HG03439 (cell line): ENCODE measurements around the gene TBCE.
"Not testable (repeated sequence)": the region's sequence is repeated elsewhere in the genome, so short reads cannot be mapped to it uniquely, and the experiment has no call there.

ENCODE experiments used
- ATAC-seq: cut with Tn5 transposase; IDR thresholded peaks from one replicate; pipeline ENCODE4 v1.9.1; 2021; ENCODE audit warnings: mild to moderate bottlenecking, moderate library complexity; ENCODE audit not compliant: unreplicated experiment

The TBCE gene

DNA sequence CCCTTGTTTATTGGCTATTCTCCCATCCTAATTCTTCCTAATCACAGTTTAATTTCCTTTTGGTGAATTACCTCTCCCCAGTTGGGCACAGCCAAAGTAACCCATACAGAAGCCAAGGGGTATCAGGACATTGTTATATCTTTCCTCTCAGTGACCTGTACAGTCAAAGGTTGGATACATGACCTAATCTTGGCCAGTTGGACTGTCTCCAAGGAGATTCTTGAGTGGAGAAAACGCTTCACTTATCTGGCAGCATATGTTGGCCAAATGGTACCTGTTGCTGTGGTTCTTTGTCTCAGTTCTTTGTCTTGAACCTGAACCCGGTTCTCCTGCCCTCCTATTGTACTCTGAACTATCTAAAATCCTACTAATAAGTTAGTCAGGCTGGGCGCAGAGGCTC lies 15.3 kb upstream of the TBCE start:
- no peak for ATAC-seq

DNA sequence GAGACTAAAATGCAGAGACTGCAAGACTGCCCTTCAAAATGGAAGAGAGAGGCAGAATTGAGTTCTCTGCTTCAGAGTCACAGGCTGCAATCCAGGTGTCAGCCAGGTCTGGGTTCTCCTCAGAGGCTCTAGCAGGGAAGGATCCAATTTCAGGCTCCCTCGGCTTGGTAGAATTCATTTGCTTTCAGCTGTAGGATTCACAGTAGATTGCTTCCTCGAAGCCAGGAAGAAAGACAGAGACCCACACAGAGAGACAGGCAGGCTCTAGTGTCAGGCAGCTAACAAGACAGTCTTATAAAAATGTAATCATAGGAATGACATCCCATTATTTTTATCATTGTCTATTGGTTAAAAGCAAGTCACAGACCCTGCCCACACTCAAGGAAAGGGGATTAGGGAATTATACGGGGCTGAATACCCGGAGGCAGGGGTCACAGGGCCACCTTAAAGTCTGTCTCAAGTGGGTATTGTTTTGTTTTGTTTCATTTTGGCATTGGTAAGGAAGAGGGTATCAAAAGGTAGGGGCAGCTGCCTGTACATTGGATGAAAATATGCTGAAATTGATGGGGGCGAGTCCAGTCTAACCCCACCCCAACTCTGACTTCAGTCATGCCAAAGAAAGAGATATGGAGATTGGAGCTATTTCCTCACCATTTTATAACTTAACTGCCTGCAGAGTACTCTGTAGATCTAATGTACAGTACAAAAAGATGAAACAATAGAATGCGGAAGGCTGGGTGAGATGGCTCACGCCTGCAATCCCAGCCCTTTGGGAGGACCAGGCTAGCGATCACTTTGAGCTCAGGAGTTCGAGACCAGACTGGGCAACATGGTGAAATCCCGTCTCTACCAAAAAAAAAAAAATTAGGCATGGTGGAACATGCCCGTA lies 9.5 kb upstream of the TBCE start:
- no peak for ATAC-seq

DNA sequence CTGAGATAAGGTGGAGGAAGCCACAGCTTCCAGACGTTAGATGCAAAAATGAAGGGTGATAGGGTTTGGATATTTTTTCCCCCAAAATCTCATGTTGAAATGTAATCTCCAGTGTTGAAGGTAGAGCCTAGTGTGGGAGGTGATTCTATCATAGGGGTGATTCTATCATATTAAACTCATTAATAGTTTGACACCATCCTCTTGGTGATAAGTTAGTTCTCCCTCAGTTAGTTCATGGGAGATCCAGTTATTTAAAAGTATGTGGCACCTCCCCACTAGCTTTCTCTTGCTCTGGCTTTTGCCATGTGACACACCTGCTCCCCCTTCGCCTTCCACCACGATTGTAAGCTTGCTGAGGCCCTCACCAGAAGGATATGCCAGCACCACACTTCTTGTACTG lies 8.3 kb upstream of the TBCE start:
- ATAC-seq: no peak

DNA sequence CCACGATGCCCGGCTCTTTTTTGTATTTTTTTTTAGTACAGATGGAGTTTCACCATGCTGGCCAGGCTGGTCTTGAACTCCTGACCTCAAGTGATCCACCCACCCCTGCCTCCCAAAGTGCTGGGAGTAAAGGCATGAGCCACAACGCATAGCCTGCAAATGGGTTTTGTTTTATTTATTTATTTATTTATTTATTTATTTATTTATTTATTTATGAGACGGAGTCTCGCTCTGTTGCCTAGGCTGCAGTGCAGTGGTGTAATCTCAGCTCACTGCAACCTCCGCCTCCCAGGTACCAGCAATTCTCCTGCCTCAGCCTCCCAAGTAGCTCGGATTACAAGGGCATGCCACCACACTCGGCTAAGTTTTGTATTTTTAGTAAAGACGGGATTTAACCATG lies 3.0 kb upstream of the TBCE start:
- not testable (repeated sequence) for ATAC-seq

DNA sequence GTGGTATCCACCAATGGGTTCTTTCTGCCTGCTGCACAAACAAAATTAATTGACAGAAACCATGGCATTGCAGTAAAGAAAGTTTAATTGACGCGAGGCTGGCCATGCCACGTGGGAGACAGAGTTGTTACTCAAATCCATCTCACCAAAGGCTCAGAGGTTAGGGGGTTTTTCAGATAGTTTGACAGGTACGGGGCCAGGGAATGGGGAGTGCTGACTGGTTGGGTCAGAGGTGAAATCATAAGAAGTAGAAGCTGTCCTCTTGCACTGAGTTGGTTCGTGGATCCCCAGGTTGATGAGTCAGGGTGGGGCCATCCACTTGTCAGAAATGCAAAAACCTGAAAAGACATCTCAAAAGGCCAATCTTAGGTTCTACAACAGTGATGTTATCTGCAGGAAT lies 941 bp upstream of the TBCE start:
- no peak for ATAC-seq

DNA sequence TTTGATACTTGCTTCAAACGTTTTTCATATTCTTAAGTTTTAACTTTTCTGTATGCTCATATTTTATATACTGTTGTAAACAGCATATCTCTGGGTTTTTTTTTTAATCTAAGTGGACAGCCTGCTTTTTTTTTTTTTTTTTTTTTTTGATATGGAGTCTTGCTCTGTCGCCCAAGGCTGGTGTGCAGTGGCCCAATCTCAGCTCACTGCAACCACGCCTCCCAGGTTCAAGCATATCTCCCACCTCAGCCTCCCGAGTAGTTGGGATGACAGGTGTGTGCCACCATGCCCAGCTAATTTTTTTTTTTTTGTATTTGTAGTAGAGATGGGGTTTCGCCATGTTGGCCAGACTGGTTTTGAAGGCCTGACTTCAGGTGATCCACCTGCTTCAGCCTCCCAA lies 1.2 kb downstream of the TBCE start:
- ATAC-seq: no peak

DNA sequence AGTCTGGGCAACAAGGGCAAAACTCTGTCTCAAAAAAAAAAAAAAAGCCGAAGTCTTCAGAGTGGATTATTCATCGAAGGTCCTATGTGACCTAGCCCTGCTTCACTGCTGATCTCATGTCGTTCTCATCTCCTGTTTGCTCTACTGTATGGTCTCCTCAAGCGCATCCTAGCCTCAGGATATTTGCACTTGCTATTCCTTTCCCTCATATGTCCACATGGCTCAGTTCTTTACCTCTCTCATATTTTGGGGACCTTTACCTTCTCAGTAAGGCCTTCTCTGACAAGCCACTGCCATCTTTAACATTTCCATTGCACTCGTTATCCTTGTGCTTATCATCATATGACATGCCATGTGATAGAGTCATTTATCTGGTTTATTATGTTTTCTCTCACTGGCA lies 2.6 kb downstream of the TBCE start:
- no peak for ATAC-seq

DNA sequence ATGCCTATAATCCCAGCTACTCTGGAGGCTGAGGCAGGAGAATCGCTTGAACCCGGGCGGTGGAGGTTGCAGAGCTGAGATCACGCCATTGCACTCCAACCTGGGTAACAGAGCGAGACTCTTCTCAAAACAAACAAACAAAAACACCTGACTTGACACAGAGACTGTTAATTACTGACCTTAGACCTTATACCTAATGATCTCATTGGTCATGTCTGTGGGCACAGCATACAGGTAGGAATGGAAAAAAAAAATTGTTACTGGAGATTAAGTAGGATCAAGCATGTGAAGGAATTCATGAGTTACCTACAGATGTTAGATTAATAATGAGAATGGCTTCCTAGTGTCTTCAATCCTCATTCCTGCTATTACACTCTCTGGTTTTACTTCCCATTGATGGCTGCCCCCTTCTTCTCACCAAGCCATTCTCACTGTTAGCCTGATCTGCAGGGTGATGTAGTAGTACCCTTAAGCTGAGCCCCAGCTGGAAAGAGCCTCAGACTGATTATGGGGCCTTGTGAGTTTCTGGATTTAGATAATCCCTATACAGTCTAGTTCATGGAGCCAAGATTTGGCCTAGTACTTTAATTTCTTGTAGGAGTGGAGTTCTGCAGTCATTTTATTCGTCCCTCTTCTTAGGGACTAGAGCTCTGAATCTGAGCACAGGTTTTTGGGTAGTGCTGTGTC lies 8.8 kb downstream of the TBCE start:
- ATAC-seq: no peak

DNA sequence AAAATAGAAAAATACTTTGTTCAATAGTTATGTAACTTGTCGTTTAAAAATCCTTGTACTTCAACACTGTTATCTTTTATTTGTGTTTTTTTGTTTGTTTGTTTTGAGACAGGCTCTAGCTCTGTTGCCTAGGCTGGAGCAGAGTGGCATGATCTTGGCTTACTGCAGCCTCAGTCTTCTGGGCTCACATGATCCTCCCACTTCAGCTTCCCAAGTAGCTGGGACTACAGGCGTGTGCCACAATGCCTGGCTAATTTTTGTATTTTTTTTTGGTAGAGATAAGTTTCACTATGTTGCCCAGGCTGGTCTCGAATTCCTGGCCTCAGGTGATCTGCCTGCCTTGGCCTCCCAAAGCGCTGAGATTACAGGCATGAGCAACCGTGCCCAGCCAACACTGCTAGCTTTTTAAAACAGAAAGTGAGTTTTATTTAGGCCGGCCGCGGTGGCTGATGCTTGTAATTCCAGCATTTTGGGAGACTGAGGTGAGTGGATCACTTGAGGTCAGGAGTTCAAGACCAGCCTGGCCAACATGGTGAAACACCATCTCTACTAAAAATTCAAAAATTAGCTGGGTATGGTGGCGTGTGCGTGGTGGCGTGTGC lies 11.0 kb downstream of the TBCE start:
- not testable (repeated sequence) for ATAC-seq

DNA sequence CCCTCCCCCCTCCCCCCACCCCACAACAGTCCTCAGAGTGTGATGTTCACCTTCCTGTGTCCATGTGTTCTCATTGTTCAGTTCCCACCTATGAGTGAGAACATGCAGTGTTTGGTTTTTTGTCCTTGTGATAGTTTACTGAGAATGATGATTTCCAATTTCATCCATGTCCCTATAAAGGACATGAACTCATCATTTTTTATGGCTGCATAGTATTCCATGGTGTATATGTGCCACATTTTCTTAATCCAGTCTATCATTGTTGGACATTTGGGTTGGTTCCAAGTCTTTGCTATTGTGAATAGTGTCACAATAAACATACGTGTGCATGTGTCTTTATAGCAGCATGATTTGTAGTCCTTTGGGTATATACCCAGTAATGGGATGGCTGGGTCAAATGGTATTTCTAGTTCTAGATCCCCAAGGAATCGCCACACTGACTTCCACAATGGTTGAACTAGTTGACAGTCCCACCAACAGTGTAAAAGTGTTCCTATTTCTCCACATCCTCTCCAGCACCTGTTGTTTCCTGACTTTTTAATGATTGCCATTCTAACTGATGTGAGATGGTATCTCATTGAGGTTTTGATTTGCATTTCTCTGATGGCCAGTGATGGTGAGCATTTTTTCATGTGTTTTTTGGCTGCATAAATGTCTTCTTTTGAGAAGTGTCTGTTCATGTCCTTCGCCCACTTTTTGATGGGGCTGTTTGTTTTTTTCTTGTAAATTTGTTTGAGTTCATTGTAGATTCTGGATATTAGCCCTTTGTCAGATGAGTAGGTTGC lies 14.9 kb downstream of the TBCE start:
- not testable (repeated sequence) for ATAC-seq

DNA sequence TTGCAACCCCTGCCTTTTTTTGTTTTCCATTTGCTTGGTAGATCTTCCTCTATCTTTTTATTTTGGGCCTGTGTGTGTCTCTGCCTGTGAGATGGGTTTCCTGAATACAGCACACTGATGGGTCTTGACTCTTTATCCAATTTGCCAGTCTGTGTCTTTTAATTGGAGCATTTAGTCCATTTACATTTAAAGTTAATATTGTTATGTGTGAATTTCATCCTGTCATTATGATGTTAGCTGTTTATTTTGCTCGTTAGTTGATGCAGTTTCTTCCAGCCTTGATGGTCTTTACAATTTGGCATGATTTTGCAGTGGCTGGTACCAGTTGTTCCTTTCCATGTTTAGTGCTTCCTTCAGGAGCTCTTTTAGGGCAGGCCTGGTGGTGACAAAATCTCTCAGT lies 18.4 kb downstream of the TBCE start:
- not testable (repeated sequence) for ATAC-seq

DNA sequence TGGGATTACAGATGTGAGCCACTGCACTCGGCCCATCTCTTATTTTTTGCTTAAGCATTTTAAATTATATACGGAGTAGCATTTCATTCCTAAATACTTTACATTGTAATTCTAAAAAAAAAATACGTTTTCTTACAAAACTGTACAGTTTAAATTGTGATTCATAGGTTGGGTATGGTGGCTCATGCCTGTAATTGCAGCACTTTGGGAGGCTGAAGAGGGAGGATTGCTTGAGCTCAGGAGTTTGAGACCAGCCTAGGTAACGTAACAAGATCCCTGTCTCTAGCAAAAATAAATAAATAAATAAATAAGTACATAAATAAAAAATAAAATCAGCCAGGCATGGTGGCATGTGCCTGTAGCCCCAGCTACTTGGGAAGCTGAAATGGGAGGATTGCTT lies 24.6 kb downstream of the TBCE start:
- no peak for ATAC-seq

DNA sequence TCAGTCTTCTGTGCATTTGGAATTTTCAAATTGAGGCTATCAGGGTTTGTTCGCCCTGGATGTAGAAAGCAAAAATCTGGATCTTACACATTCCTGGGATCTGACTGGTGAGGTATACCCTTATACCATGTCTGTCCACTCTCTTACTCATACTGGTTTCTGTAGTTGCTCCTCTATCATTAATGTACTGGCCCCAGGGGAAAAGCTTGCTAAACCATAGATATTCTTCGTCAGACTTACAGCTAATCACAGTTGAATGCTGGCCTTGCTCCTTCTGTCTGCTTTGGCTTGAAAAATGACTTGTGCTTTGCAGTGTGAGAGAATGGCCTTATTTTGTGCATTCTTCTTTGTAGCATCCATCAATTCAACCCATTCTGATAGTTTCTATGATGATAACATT lies 30.5 kb downstream of the TBCE start:
- ATAC-seq: no peak

DNA sequence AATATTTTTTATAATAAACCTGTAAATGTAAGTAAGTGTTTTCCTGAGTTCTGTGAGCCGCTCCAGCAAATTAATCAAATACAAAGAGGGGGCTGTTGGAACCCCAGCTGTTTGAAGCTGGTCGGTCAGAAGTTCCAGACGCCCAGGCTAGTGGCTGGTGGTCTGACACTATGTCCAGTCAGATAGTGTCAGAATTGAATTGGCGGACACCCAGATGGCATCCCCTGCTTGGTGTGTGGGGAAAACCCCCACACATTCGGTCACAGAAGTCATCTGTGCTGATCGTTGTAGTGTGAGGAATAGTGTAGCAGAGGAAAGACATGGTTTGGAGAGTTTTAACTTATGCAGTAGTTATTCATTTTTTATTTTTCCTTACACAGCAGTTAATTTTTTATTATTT lies 32.4 kb downstream of the TBCE start:
- ATAC-seq: no peak

DNA sequence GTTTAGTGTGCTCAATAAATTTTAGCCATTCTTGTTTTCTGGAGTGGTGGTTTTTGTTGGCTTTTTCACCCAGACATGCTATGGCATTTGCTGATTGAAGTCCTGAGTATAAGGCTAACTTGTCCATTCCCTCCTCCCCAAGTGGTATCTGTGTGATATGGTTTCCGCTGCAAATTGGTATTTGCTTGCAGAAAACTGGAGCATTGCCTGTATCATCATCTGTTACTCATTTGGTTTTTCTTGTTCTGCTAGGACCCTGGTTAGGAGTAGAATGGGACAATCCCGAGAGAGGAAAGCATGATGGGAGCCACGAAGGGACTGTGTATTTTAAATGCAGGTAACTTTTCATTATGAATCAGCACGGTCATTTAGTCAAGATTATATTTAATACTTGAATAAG lies 34.0 kb downstream of the TBCE start:
- ATAC-seq: no peak

DNA sequence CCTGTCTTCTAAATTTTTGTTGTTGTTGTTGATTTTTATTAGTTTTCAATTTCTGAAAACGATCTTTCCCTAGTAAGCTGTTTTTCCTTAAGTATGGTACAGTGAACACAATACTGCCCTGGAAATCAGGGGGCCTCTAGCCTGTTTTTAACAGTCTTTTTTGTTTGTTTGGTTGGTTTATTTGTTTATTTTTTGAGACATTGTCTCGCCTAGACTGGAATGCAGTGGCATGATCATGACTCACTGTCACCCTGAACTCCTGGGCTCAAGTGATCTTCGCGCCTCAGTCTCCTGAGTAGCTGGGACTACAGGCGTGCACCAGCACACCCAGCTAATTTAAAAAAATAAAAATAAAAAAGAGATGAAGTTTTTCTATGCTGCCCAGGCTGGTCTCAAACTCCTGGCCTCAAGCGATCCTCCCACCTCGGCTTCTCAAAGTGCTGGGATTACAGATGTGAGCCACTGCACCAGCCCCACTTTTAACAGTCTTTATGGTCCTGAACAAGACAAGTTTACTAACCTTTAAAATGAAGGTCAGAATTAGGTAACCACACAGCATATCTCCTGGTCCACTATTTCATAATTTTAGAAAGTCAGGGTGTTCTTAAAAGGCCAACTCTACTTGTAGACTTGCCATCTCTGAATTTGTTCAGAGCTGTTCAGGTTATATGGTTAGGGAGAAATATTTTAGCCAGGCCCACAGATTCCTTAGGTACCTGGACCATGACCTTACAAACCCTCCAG lies 35.4 kb downstream of the TBCE start:
- no peak for ATAC-seq

DNA sequence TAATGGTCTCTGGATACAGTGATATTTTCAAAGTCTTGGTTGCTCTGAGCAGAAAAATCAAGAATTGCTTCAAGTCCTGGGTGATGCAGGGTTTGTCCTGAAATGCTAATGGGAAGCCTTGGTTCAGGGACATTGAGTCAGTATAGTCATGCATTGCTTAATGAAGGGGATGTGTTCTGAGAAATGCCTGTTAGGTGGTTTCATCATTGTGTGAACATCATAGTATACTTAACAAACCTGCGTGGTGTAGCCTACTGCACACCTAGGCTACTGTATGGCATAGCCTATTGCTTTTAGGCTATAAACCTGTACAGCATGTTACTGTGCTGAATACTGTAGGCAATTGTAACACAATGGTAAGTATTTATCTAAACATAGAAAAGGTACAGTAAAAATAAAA lies 36.4 kb downstream of the TBCE start:
- no peak for ATAC-seq

DNA sequence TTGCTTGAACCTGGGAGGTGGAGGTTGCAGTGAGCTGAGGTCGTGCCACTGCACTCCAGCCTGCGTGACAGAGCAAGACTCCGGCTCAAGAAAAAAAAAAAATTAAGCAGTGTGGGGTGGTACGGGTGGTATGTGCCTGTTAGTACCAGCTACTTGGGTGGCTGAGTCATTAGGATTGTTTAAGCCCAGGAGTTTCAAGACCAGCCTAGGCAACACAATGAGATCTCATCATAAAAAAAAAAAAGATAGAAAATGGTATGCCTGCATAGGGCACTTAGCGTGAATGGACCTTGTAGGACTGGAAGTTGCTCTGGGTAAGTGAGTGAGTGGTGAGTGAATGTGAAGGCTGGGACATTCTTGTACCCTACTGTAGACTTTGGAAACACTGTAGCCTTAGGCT lies 37.0 kb downstream of the TBCE start:
- no peak for ATAC-seq

DNA sequence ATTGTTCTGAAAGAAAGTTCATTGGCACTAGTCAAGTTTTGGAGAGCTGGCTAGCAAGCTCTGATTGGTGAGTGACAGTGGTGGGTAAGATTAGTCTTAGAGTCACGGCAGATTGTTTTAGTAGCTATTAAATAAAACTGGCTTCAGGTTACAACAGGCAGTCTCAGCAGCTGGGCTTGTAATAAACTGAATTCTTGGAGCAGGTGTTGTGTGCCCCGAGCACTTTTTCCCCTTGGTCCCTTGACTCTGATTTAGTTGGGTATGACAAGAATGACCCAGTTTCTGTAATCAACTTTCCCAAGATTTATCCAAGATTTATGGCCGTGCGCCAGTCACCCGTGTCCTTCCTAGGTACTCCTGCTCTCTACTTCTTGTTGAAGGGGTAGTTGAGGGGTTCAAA lies 40.2 kb downstream of the TBCE start:
- no peak for ATAC-seq

DNA sequence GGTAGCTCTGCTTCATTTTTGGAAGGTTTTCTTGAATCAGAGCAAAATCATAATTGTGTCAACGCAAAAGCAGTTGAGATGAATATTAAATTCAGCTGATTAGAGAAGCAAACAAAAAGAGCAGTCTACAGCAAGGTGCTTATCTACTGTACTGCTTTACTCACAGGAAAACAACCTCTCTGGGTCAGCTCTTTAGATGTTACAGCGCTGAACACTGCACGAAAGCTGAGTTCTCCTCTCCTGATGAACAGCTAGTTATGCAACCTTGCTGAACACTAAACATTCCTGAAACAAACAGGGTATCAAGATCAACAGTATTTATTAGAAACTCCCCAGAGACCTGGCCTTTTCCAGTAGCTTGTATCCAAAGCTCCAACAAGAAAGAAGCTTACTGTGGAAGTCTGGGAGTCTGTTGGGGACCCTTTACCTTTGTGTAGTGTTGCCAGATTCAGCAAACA lies 41.3 kb downstream of the TBCE start:
- no peak for ATAC-seq
